GM18502 (cell line): ENCODE results near the gene SLC5A6.

ENCODE experiments used
- ATAC-seq: cut with Tn5 transposase; IDR thresholded peaks from one replicate; pipeline ENCODE4 v1.9.1; 2021; ENCODE audit warnings: mild to moderate bottlenecking; ENCODE audit not compliant: unreplicated experiment, poor library complexity

The SLC5A6 gene

DNA sequence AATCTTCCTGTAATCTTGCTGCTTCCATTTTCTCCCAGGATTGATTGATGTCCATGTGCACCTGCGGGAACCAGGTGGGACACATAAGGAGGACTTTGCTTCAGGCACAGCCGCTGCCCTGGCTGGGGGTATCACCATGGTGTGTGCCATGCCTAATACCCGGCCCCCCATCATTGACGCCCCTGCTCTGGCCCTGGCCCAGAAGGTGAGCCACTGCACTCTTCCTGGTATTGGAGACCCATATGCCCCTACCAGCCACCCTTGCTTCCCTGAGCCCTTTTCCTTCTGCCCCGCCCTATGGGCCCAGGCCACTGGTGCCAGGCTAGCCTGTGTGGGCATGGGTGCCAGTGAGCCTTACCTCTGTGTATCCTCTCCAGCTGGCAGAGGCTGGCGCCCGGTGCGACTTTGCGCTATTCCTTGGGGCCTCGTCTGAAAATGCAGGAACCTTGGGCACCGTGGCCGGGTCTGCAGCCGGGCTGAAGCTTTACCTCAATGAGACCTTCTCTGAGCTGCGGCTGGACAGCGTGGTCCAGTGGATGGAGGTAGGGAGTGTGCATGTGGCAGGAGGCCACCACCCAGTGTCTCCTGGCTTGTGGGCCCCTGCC is 25.4 kb upstream of the SLC5A6 start:
- ATAC-seq, result no peak

DNA sequence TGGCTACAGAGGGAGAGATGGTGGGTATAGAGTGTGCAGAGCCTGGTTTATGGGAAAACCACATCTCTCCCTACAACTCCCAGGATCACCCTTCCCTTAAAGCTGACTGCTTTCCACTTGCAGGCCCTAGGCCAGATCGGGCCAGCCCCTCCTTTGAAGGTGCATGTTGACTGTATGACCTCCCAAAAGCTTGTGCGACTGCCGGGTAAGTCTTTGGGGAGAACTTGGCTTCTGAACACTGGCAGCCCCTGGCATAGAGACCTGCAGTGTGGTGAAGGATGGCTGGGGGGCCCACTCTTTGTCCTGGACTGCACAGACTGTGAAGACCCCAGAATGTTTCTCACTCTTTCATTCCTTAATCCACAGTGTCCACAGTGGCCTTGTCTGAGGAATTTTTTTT is 24.6 kb upstream of the SLC5A6 start:
- no peak for ATAC-seq

DNA sequence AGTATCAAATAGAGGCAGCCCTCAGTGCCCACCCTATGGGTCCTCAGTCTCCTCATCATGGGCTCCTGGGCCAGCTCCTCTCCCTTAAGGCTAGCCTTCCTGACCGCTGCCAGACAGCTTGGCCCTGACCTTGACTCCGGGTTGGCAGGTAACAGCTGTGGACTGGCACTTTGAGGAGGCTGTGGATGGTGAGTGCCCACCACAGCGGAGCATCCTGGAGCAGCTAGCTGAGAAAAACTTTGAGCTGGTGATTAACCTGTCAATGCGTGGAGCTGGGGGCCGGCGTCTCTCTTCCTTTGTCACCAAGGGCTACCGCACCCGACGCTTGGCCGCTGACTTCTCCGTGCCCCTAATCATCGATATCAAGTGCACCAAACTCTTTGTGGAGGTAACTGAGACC is 24.1 kb upstream of the SLC5A6 start:
- ATAC-seq, result no peak

DNA sequence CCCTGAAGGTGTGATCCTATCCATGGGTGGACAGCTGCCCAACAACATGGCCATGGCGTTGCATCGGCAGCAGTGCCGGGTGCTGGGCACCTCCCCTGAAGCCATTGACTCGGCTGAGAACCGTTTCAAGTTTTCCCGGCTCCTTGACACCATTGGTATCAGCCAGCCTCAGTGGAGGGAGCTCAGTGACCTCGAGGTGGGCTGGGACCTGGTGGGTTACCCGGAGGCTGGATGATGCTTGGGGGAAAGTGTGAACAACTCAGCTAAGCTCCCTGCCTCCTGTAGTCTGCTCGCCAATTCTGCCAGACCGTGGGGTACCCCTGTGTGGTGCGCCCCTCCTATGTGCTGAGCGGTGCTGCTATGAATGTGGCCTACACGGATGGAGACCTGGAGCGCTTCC is 21.3 kb upstream of the SLC5A6 start:
- no peak for ATAC-seq

DNA sequence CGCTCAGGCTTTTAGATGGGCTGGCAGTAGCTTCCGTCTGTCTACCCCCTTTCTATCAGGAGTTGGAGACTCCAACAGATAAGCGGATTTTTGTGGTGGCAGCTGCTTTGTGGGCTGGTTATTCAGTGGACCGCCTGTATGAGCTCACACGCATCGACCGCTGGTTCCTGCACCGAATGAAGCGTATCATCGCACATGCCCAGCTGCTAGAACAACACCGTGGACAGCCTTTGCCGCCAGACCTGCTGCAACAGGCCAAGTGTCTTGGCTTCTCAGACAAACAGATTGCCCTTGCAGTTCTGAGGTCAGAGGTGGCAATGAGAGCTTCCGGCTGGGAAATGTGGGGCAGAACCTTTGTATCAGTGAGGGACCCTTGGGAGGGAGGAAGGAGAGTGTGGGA is 19.9 kb upstream of the SLC5A6 start:
- ATAC-seq, result no peak

DNA sequence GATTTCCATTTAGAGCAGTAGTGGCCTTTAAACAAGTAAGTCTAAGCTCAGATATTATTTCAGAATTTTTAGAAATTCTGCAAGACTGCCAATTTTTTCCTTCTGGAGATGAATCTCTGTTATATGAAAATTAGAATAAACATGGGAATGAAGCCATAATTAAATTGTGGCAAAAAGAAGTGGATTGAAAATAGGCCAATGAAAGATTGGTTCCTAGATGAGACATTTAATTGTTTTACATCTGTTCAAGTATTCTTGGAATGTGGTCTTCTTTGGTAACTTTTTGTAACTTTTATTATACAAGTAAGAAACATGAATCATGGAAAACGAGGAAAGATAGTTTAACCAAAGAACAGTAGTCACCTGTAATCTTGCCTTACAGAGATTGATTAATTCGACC is 15.4 kb upstream of the SLC5A6 start:
- no peak for ATAC-seq

DNA sequence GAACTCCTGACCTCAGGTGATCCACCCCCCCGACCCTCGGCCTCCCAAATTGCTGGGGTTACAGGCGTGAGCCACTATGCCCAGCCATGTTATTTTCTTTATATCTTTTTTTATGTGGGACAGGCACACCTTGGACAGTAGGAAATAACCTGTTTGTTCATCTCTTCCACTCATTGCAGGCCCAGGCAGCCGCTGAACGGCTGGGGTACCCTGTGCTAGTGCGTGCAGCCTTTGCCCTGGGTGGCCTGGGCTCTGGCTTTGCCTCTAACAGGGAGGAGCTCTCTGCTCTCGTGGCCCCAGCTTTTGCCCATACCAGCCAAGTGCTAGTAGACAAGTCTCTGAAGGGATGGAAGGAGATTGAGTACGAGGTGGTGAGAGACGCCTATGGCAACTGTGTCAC is 13.5 kb upstream of the SLC5A6 start:
- ATAC-seq, result no peak

DNA sequence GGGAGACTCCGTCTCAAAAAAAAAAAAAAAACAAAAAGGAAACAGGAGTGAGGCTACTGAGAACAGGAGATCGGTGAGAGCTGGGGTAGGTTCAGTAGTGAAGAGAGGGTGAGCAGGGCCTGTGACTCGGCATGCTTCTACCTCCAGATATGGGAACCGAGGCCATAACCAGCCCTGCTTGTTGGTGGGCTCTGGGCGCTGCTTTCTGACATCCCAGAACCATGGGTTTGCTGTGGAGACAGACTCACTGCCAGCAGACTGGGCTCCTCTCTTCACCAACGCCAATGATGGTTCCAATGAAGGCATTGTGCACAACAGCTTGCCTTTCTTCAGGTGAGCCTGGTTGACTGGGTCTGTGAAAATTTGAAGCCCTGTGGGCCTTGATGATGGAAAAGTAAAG is 11.3 kb upstream of the SLC5A6 start:
- no peak for ATAC-seq

DNA sequence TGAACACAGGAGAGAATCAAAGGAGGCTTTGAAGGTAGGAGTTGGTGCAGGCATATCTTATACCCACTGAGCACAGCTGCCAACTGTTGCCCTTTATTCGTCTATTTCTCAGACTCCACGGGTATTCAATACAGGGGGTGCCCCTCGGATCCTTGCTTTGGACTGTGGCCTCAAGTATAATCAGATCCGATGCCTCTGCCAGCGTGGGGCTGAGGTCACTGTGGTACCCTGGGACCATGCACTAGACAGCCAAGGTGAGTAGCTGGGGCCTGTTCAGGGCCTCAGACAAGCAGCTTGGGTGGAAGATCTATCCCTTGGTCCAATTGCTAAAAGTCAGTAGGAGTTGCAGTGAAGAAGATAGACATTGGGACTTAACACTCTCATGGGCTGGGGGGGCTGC is 10.3 kb upstream of the SLC5A6 start:
- no peak for ATAC-seq

DNA sequence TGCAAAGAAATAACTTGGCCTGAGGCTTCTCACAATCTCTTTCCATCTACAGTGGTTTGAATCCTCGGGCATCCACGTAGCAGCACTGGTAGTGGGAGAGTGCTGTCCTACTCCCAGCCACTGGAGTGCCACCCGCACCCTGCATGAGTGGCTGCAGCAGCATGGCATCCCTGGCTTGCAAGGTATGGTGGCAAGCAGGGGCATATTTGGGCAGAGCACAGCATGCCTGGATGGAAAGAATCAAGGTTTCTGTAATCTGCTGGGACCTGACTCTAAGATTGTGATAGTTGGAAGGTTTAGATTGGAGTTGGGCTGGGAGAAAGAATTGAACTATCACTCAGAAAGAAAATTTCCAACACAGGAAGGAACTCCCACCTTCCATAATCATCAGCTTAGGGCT is 9.1 kb upstream of the SLC5A6 start:
- no peak for ATAC-seq

DNA sequence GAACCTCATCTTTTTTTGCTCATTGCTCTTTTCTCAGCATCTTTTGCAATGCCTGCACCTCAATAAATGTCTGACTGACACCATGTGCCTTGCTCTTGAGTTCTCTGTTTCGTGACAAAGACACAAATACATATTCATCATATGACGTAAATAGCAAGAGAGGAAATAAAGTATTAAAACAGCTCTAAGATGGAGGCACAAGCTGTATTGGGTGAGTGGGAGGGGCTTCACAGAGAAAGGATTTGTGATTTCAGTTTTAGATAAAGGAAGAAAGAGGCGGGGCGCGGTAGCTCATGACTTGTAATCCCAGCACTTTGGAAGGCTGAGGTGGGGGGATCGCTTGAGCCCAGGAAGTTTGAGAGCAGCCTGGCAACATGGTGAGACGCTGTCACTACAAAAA is 8.0 kb upstream of the SLC5A6 start:
- ATAC-seq, result no peak

DNA sequence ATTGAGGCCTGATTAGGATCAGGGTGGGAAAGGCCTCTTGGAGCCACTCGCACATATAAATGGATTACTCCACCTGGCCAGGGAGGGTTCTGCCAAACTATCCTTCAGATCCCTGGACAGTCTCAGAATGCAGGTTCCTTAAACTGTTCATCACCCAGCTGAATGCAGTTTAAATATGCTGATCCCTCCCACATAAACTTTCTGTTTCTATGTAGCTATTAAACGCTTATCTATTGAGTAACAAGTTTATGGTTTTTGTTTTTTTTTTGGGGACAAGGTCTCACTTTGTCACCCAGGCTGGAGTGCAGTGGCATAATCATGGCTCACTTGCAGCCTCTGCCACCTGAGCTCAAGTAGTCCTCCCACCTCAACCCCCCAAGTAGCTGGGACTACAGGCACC is 7.0 kb upstream of the SLC5A6 start:
- no peak for ATAC-seq

DNA sequence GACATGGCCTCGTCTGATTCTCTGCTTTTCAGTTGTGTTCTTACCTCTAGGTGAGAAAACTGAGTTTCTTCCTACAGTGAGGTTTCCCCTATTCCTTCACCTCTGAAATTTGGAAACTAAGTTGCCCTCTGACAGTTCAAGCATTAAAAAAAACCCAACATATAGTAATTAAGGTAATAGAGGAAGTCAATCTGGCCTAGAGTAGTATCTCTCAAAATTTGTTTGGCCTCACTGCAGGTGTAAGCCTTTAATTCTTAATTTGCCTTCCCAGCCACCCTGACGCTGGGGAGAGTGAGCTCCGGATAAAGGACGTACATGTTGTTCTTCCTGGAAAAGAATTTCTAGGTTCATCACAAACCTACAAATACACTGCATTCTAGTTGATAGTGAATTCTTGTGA is 6.5 kb upstream of the SLC5A6 start:
- ATAC-seq, result no peak

DNA sequence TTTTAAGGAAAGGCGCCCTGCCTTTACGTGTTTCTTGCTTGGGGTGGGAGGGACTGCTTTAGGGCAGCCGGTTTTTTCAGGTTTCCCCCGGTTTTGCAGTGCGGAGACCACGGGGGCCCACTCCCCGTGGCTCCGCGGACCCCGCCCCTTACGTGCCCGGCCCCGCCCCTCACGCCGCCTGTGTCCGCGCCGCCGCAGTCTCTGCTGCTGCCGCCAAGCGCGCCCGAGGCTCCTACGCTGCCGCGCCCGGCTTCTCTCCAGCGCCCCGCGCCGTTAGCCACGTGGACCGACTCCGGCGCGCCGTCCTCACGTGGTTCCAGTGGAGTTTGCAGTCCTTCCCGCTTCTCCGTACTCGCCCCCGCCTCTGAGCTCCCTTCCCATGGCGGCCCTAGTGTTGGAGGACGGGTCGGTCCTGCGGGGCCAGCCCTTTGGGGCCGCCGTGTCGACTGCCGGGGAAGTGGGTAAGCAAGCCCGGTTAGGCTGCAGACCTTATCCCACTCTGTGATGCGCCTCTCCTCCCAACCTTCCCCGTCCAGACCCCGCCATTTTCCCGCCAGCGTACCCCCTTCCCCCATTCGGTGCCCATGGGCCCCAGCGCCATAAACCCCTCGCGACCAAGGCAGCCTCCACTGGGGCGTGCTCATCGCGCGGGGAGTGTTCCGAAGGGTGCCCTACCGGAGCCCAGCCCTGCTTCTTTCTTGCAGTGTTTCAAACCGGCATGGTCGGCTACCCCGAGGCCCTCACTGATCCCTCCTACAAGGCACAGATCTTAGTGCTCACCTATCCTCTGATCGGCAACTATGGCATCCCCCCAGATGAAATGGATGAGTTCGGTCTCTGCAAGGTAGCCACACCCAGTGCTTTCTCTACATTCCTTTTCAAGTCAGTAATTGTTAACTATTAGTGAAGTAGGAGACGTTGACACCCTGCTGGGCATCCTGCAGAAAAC is 5.4 kb upstream of the SLC5A6 start, which contains the start of gene CAD:
Gene CAD (plus strand): TSS at position 197 of the 949 bp plus-strand sequence. CDS start 183 bp downstream, at position 380.
- ATAC-seq, result peak; percentile 78

DNA sequence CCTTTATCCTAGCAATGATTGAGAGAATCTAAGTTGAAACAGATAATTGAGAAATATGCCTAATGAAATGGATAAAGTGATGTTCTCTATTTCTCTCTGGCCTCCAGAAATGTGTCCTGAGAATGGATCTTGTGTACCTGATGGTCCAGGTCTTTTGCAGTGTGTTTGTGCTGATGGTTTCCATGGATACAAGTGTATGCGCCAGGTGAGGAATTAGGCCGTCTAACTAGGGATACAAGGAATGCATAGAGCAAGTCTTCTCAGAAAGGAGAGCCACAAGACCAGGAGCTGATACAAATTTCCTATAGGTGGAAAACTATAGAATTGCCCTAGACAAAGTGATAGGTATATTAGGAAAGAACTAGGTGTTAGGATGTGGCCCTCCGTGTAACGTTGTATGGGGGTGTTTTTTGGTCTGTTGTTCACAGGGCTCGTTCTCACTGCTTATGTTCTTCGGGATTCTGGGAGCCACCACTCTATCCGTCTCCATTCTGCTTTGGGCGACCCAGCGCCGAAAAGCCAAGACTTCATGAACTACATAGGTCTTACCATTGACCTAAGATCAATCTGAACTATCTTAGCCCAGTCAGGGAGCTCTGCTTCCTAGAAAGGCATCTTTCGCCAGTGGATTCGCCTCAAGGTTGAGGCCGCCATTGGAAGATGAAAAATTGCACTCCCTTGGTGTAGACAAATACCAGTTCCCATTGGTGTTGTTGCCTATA is 4.5 kb upstream of the SLC5A6 start:
- no peak for ATAC-seq

DNA sequence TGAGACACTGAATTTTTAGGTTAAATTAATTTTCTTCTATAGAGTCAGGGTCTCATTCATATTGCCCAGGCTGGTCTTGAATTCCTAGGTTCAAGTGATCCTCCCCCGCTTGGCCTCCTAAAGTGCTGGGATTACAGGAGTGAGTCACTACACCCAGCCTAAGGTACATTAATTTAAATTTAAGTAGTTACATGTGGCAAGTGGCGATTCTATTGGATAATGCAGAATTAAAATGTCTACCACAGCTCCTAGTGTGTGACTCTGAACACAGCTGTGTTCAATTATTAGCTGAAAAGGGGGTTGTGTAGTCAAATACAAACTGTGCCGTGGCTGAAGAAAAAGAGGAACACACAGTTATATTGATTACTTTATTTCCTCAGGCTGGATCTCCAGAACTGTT is 2.9 kb upstream of the SLC5A6 start:
- no peak for ATAC-seq

DNA sequence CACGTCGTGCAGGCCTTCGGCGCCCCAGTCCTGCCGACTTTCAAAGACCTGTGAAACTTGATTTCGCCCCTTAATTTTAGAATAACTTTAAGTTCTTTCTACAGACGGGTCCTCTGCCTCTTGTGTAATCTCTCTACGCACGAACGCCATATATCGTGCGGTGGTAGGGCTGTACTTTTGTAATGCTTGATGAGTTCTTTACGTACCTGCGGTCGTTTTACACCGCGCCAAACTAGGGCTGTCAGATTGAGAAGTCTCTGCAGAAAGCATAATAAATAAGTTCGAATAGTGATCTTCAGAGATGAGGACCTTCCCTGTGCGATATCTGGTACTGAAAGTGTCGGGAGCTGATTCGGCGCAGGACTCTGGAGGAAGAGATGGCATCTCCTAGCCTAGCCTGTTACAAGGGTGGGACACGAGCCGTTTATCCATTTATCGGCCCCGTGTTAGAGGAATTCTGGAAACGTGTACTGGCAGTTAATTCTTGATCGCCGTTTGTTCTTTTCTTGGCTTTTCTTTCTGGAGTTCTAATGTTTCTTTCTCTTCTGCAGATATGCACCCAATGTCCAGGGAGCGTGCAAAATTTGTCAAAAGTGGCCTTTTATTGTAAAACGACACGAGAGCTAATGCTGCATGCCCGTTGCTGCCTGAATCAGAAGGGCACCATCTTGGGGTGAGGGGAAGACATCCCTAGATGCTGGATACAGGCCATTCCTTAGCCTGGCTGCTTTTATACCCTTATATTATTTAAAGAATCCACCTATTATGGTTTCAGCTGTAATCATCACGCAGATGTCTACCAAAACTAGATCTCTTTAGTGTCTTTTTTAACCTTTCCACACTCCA is 781 bp upstream of the SLC5A6 start:
- ATAC-seq, result peak; percentile 7

DNA sequence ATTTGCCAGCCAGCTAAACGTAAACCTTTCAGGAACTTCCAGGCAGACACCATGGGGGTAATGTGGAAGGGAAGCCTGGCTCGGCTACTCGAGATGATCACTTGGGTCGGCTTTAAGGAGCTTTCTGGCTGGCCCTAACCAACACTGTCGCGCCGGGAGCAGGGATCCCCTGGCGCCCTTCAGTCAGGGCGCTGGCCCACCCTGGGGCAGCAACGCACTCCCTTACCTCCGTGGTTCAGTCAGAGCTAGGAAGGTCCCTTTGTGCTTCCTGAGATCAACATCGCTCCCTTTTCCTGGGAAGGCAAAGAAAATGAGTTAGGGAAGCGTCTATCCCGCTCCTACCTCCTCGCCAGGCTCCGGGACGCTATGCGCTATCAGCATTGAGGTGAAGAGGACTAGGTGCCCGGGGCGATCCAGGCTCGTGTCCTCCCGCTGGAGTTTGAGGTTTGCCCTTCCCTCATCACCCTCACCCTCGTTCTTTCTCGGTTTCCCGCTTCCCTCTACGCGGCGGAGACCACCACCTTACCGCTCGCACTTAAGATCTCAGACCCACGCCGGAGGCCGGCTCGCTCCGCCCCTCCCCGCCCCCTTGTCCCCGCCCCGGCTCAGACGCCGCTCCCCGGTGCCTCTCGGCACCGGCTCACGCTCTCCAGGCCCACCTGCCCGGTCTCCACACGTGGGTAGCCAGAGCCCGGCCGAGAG is 676 bp downstream of the SLC5A6 start:
- peak; percentile 3 for ATAC-seq

DNA sequence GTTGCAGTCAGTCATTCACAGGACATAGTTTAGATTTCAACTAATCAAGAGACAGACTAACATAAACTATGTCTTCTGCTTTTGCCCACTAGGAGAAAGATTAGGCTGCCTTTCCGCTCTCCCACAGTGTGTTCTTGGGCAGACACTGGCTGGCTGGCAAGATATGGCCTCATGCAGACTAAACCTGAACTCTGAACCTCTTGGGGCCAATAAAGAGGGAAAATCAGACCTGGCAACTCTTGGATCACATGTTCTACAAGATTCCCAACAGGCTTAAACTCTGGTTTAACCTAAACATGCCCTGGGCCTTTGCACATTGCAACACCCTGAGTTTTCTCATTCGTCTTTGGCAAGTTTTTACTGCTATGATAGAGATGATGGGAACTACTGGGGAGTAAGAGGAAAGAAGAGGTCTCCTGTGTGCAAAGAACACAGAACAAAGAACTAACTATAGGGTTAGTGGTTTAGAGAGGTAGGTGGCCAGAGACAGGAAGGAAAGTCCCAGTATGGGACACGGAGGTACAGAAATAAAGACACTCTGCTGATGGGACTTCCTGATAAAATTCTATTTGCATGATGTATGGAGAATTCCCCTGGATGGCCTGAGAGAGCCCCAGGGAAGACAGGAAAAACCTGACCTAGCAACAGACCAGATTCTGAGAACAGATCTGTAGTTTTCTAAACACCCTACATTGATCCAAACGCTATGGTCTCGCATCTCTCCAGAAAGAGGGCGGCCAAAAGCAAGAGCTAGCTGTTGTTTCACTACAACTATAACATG is 2.3 kb downstream of the SLC5A6 start:
- ATAC-seq, result no peak
